Measurements from ENCODE around the gene TSPO2. TPM values are rescaled to one million over a fixed set of nuclear protein-coding genes. Genes with fewer than 3 reads are reported as not detected.

TSPO2 gene, protein sequence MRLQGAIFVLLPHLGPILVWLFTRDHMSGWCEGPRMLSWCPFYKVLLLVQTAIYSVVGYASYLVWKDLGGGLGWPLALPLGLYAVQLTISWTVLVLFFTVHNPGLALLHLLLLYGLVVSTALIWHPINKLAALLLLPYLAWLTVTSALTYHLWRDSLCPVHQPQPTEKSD
- under 1 TPM; 0.22 to 0.86 (median 0.52) TPM for total RNA-seq
- long read RNA-seq: 0 reads

- Histone ChIP-seq H3K9me3 (no peaks in the 10 kb centered on the region), H3K27ac (peak within 1 kb of the TSS in 2 of 3 donors; percentile 69 to 82), H3K4me3 (no peak within 1 kb of the TSS), H3K27me3 (no peaks in the 10 kb centered on the region), H3K36me3 (no peaks in the 10 kb centered on the region), H3K4me1 (peaks cover 0 to 64% (median 15%) of the 10 kb centered on the region in 4 donors)
- TF ChIP-seq CTCF (IDR thresholded peaks at IDR 0.05) (no peak), POLR2A (IDR thresholded peaks at IDR 0.05) (no peak)
- ATAC-seq (no peak), DNase-seq (no peak)
- intact Hi-C loops (cut with DNase I): no loop called here
- 96% methylated on average over 3 of the region's 10 CpGs for WGBS (ENCODE audit: insufficient coverage, low coverage, low lambda C conversion rate, missing lambda C conversion rate)
These were observed at the start of gene TSPO2 for GRCh38 chr6:41042226-41043055. Gene TSPO2 (plus strand): TSS chr6:41042467. CDS start chr6:41042986, 519 bp downstream.

- ATAC-seq (no peak), DNase-seq (no peak)
- Histone ChIP-seq H3K4me1 (peaks cover 0 to 19% (median 9%) of the 10 kb centered on the region in 4 donors), H3K27ac (no peak overlapping the region), H3K27me3 (no peaks in the 10 kb centered on the region), H3K36me3 (no peaks in the 10 kb centered on the region), H3K4me3 (no peak overlapping the region), H3K9me3 (no peaks in the 10 kb centered on the region)
- 63% methylated on average over 3 of the region's 3 CpGs for WGBS (ENCODE audit: insufficient coverage, low coverage, low lambda C conversion rate, missing lambda C conversion rate)
- intact Hi-C loops (cut with DNase I): no loop called here
- no peak for TF ChIP-seq POLR2A (IDR thresholded peaks at IDR 0.05)
- no peak for TF ChIP-seq CTCF (IDR thresholded peaks at IDR 0.05)
These were observed 49.5 kb upstream of the TSPO2 start for GRCh38 chr6:40992746-40993145.

DNA sequence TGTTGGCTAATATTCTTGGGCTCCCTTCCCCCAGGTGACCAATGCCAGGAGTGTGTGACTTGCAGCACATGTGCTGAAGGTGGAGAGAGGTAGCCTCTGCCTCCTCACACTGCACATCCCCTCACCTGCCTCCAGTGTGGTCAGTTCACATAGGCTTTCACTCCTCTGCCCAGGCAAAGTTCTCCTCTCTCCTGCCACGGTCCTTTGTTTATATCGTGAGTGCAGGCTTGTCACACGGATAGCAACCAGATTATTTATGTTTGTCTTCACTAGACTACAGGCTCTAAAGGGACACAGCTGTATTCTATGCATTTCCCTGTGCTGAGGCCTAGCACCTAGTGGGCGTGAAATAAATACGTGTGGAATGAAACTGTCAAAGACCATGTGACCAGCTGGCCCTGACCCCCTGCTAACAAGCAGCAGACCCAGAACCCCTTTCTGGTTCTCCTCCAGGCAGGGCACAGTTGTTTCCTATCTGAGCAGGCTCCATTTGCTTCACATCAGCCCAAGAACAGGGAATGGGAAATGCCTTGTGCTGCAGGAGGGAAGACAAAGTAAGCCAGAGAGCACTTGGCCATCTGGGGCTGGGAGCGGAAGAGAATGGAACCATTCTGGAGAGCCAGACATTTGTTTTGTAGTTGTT lies 45.6 kb upstream of the TSPO2 start:
- no peaks in the 10 kb centered on the region for H3K36me3 ChIP-seq
- ATAC-seq: peak; percentile 22 to 35 (median 26)
- TF ChIP-seq POLR2A (IDR thresholded peaks at IDR 0.05) (no peak), CTCF (IDR thresholded peaks at IDR 0.05) (no peak)
- no peak overlapping the region for H3K4me3 ChIP-seq
- no peaks in the 10 kb centered on the region for H3K27me3 ChIP-seq
- H3K4me1 ChIP-seq: peaks cover 0 to 29% (median 9%) of the 10 kb centered on the region in 4 donors
- H3K27ac ChIP-seq: peak overlapping the region; percentile 1 to 47 (median 4)
- H3K9me3 ChIP-seq: no peaks in the 10 kb centered on the region
- intact Hi-C loops (cut with DNase I): no loop called here
- no peak for DNase-seq
- WGBS (ENCODE audit: insufficient coverage, low coverage, low lambda C conversion rate, missing lambda C conversion rate): 45% methylated on average over 6 of the region's 6 CpGs

GRCh38 chr6:40997234-40997957 lies 44.9 kb upstream of the TSPO2 start:
- ATAC-seq (peak; percentile 52 to 70 (median 66)), DNase-seq (peak in 1 of 3 donors; percentile 25)
- Histone ChIP-seq H3K9me3 (no peaks in the 10 kb centered on the region), H3K4me1 (peaks cover 0 to 29% (median 9%) of the 10 kb centered on the region in 4 donors), H3K4me3 (no peak overlapping the region), H3K36me3 (no peaks in the 10 kb centered on the region), H3K27ac (peak overlapping the region; percentile 1 to 47 (median 4)), H3K27me3 (no peaks in the 10 kb centered on the region)
- TF ChIP-seq CTCF (IDR thresholded peaks at IDR 0.05) (no peak), POLR2A (IDR thresholded peaks at IDR 0.05) (no peak)
- intact Hi-C loops (cut with DNase I): no loop called here
- WGBS (ENCODE audit: insufficient coverage, low coverage, low lambda C conversion rate, missing lambda C conversion rate): 17% methylated on average over 2 of the region's 4 CpGs
